ENCODE results near the gene ABHD12B. TPM values are rescaled to one million over a fixed set of nuclear protein-coding genes. Genes with fewer than 3 reads are reported as not detected.

The ABHD12B gene
- total RNA-seq, 2 donors from 2014 or later, result 0.80 to 55.0 TPM

DNA sequence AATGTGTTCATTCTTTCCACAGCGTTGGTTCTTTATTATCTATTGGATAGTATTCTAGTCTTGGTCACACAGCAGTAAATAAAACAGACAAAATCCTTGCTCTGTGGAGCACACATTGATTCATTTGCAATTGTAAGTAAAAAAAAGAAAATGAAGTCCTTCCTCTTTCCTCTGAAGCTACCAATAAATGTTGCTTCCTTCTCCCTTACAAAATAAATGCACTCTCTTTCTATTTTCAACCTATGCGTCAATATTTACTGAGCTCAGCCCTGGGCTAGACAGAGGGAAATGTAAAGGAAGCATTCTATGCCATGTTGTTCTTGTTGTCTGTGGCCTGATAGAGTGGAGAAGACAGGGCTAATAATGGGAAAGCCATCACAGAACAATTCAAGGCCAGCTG lies 2.9 kb downstream of the ABHD12B start:
- Mint-ChIP-seq H3K9me3 (no peaks in the 10 kb centered on the region), H3K36me3 (ENCODE audit: low read depth) (no peaks in the 10 kb centered on the region), H3K27ac (no peak overlapping the region), H3K27me3 (ENCODE audit: insufficient read depth) (peaks cover 39% of the 10 kb centered on the region), H3K4me3 (no peak overlapping the region), H3K4me1 (peaks cover 26% of the 10 kb centered on the region)
- 93% methylated on average over 2 of the region's 2 CpGs; no CpG with 5 or more reads in 1 of the 2 experiments for WGBS, 2 experiments (ENCODE audit: insufficient coverage in 1 of 2, insufficient read length in 1 of 2)
- Histone ChIP-seq H3K4me3 (ENCODE audit: low read length) (no peak overlapping the region), H3K9ac (ENCODE audit: extremely low read depth, low read length, poor library complexity, severe bottlenecking) (no peak overlapping the region), H3K27me3 (ENCODE audit: control insufficient read depth, insufficient read depth, low read length, poor library complexity, severe bottlenecking) (peaks cover 42% of the 10 kb centered on the region), H3K36me3 (ENCODE audit: control insufficient read depth, insufficient read depth, low read length) (no peaks in the 10 kb centered on the region), H3K4me1 (ENCODE audit: control insufficient read depth, insufficient read depth, low read length) (peaks cover 5% of the 10 kb centered on the region), H3K27ac (ENCODE audit: low read depth, low read length) (no peak overlapping the region), H3K9me3 (ENCODE audit: control insufficient read depth, low read length) (no peaks in the 10 kb centered on the region)
- no peak for DNase-seq
- TF ChIP-seq, protein P1, sequence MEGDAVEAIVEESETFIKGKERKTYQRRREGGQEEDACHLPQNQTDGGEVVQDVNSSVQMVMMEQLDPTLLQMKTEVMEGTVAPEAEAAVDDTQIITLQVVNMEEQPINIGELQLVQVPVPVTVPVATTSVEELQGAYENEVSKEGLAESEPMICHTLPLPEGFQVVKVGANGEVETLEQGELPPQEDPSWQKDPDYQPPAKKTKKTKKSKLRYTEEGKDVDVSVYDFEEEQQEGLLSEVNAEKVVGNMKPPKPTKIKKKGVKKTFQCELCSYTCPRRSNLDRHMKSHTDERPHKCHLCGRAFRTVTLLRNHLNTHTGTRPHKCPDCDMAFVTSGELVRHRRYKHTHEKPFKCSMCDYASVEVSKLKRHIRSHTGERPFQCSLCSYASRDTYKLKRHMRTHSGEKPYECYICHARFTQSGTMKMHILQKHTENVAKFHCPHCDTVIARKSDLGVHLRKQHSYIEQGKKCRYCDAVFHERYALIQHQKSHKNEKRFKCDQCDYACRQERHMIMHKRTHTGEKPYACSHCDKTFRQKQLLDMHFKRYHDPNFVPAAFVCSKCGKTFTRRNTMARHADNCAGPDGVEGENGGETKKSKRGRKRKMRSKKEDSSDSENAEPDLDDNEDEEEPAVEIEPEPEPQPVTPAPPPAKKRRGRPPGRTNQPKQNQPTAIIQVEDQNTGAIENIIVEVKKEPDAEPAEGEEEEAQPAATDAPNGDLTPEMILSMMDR (conservative IDR thresholded peaks at IDR 0.05), result no peak

DNA sequence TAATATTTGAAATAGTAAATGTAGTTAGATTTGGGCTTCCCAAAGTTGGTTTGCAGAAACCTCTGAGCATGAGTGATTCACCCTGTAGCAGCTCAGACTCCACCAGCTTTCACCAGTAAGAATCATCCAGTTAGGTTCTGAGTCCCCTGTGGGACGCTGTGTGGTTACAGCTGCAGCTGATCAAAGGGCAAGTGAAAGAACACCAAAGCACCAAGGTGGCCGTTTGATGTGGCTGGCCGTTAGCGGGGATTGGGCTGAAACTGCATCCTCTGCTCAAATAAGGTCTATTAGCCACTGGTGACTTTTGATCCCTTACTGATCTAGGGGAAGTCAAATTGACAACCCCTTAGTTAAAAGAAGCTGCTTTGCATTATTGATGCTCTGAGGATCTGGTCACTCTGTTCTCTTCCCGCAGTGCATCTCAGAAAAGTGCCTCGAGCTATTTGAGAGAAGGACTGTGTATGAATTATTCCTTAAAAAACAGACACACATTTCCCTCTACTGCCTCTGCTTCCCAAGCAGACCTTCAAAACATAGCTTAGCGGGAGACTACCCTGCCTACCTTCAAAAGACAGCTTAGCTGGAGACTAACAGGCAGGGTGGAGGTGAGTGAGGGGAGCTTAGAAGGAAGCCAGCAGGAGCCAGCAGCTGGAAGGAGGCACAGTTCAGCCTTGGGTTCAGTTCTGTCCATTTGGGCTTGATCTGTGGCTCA lies 3.7 kb downstream of the ABHD12B start:
- Mint-ChIP-seq H3K9me3 (no peaks in the 10 kb centered on the region), H3K36me3 (ENCODE audit: low read depth) (no peaks in the 10 kb centered on the region), H3K4me3 (no peak overlapping the region), H3K4me1 (peaks cover 26% of the 10 kb centered on the region), H3K27ac (no peak overlapping the region), H3K27me3 (ENCODE audit: insufficient read depth) (peaks cover 31% of the 10 kb centered on the region)
- Histone ChIP-seq H3K27me3 (ENCODE audit: control insufficient read depth, insufficient read depth, low read length, poor library complexity, severe bottlenecking) (peaks cover 35% of the 10 kb centered on the region), H3K4me3 (ENCODE audit: low read length) (no peak overlapping the region), H3K27ac (ENCODE audit: low read depth, low read length) (no peak overlapping the region), H3K9ac (ENCODE audit: extremely low read depth, low read length, poor library complexity, severe bottlenecking) (no peak overlapping the region), H3K9me3 (ENCODE audit: control insufficient read depth, low read length) (no peaks in the 10 kb centered on the region), H3K36me3 (ENCODE audit: control insufficient read depth, insufficient read depth, low read length) (no peaks in the 10 kb centered on the region), H3K4me1 (ENCODE audit: control insufficient read depth, insufficient read depth, low read length) (peaks cover 5% of the 10 kb centered on the region)
- TF ChIP-seq, protein P1 (conservative IDR thresholded peaks at IDR 0.05), result no peak
- DNase-seq, result peak; percentile 58
- 54 to 72% methylated on average over 3 to 7 of the region's 7 CpGs for WGBS, 2 experiments (ENCODE audit: insufficient coverage in 1 of 2, insufficient read length in 1 of 2)

GRCh38 chr14:50882932-50883826 lies 11.3 kb downstream of the ABHD12B start:
- no peaks in the 10 kb centered on the region for H3K27me3 Mint-ChIP-seq (ENCODE audit: insufficient read depth)
- no peak overlapping the region for H3K27ac Mint-ChIP-seq
- WGBS, 2 experiments (ENCODE audit: insufficient coverage in 1 of 2, insufficient read length in 1 of 2), result 79 to 89% methylated on average over 4 to 7 of the region's 8 CpGs
- peaks cover 2% of the 10 kb centered on the region for H3K36me3 Mint-ChIP-seq (ENCODE audit: low read depth)
- H3K4me1 ChIP-seq (ENCODE audit: control insufficient read depth, insufficient read depth, low read length), result no peaks in the 10 kb centered on the region
- H3K9ac ChIP-seq (ENCODE audit: extremely low read depth, low read length, poor library complexity, severe bottlenecking), result no peak overlapping the region
- no peaks in the 10 kb centered on the region for H3K27me3 ChIP-seq (ENCODE audit: control insufficient read depth, insufficient read depth, low read length, poor library complexity, severe bottlenecking)
- no peak for DNase-seq
- no peaks in the 10 kb centered on the region for H3K9me3 Mint-ChIP-seq
- no peaks in the 10 kb centered on the region for H3K9me3 ChIP-seq (ENCODE audit: control insufficient read depth, low read length)
- H3K27ac ChIP-seq (ENCODE audit: low read depth, low read length), result no peak overlapping the region
- no peak overlapping the region for H3K4me3 Mint-ChIP-seq
- TF ChIP-seq, protein P1 (conservative IDR thresholded peaks at IDR 0.05), result no peak
- H3K4me3 ChIP-seq (ENCODE audit: low read length), result no peak overlapping the region
- H3K36me3 ChIP-seq (ENCODE audit: control insufficient read depth, insufficient read depth, low read length), result no peaks in the 10 kb centered on the region
- H3K4me1 Mint-ChIP-seq, result peaks cover 22% of the 10 kb centered on the region

Measured in endodermal cell (in vitro differentiated cells).